SK-N-SH (cell line): ENCODE data around the gene ATP6V0C. TPM values are rescaled to one million over a fixed set of nuclear protein-coding genes. Genes with fewer than 3 reads are reported as not detected.

Experiments used
- CTCF ChIA-PET: fragments of 300-600, 350-600 bp; formaldehyde crosslinking; extraction: SDS; loops from one replicate; lab custom pipeline; 2021; lab: Yijun Ruan, JAX
- POLR2A ChIA-PET: fragments of 350-600 bp; sonication (Branson Sonifier 250); formaldehyde crosslinking; extraction: SDS; loops from one replicate; lab custom pipeline; 2020; ENCODE audit warnings: antibody characterized with exemption, inconsistent platforms; lab: Yijun Ruan, JAX
- DNase-seq: peaks from one replicate; pipeline ENCODE4 v3.0.0; 2012
- H2AFZ ChIP-seq: fragments of 200-600 bp; sonication (generic); 2 replicates; pipeline ENCODE4 v1.8.1; 2016; ENCODE audit warnings: antibody characterized with exemption, mild to moderate bottlenecking, low read depth
- H3F3A ChIP-seq: fragments of 200-600 bp; sonication (generic); replicated peaks from 2 replicates; pipeline ENCODE3; 2016; ENCODE audit warnings: antibody characterized with exemption, mild to moderate bottlenecking; ENCODE audit not compliant: insufficient read depth
- H3K27ac ChIP-seq, 2 experiments: fragments of 200-500 bp in 1 of 2; fragments of 200-600 bp in 1 of 2; sonication (Bioruptor generic) in 1 of 2; sonication (generic), shearing (Covaris generic) in 1 of 2; 2 replicates each; pipeline versions ENCODE4 v1.5.1 to v1.6.1; 2014 to 2016; ENCODE audit warnings: low read depth in 2 of 2, inconsistent platforms in 1 of 2, low read length in 1 of 2, mild to moderate bottlenecking in 1 of 2, mixed read lengths in 1 of 2
- H3K27me3 ChIP-seq: fragments of 200-600 bp; sonication (generic), shearing (Covaris generic); 2 replicates; pipeline ENCODE4 v1.6.1; 2016; ENCODE audit warnings: mixed run types; ENCODE audit not compliant: insufficient read depth
- H3K36me3 ChIP-seq, 2 experiments: fragments of 200-500 bp in 1 of 2; fragments of 200-600 bp in 1 of 2; sonication (Bioruptor generic) in 1 of 2; sonication (generic) in 1 of 2; replicated peaks in 1 of 2; 2 replicates each; pipeline versions ENCODE3 to v1.5.1; 2014 to 2016; ENCODE audit warnings: low read length in 1 of 2, mild to moderate bottlenecking in 1 of 2; ENCODE audit not compliant: insufficient read depth in 2 of 2, control insufficient read depth in 1 of 2
- H3K4me1 ChIP-seq, 2 experiments: fragments of 200-500 bp in 1 of 2; fragments of 200-600 bp in 1 of 2; sonication (Bioruptor generic) in 1 of 2; sonication (generic), shearing (Covaris generic) in 1 of 2; 2 replicates each; pipeline versions ENCODE4 v1.5.1 to v1.6.1; 2014 to 2016; ENCODE audit warnings: low read depth in 1 of 2, low read length in 1 of 2, mixed run types in 1 of 2; ENCODE audit not compliant: insufficient read depth in 2 of 2, control insufficient read depth in 1 of 2
- H3K4me2 ChIP-seq: fragments of 200-600 bp; sonication (generic), shearing (Covaris generic); 2 replicates; pipeline ENCODE4 v1.6.1; 2017; ENCODE audit warnings: mixed run types
- H3K4me3 ChIP-seq, 2 experiments: fragments of 200-500 bp in 1 of 2; fragments of 200-600 bp in 1 of 2; sonication (Bioruptor generic) in 1 of 2; sonication (generic), shearing (Covaris generic) in 1 of 2; 2 replicates each; pipeline versions ENCODE4 v1.5.1 to v1.8.1; 2014 to 2016; ENCODE audit warnings: low read depth in 2 of 2, inconsistent platforms in 1 of 2, low read length in 1 of 2, mild to moderate bottlenecking in 1 of 2, mixed read lengths in 1 of 2, moderate library complexity in 1 of 2
- H3K79me2 ChIP-seq: fragments of 200-600 bp; sonication (generic); 2 replicates; pipeline ENCODE4 v1.8.1; 2017; ENCODE audit warnings: mild to moderate bottlenecking; ENCODE audit not compliant: insufficient read depth
- H3K9ac ChIP-seq: fragments of 200-600 bp; sonication (generic); 2 replicates; pipeline ENCODE4 v1.6.1; 2017; ENCODE audit warnings: mixed run types
- H3K9me2 ChIP-seq: fragments of 200-600 bp; sonication (generic); 2 replicates; pipeline ENCODE4 v1.6.1; 2017; ENCODE audit warnings: mixed run types
- H3K9me3 ChIP-seq: fragments of 200-600 bp; sonication (generic); 2 replicates; pipeline ENCODE4 v1.6.1; 2017; ENCODE audit warnings: mixed run types, mild to moderate bottlenecking, moderate library complexity
- H4K20me1 ChIP-seq: fragments of 200-600 bp; sonication (generic); 2 replicates; pipeline ENCODE4 v1.6.1; 2017; ENCODE audit warnings: mild to moderate bottlenecking, mixed run types; ENCODE audit not compliant: insufficient read depth
- CHD2 ChIP-seq: fragments of 150-350 bp; IDR thresholded peaks from 2 replicates; pipeline ENCODE4 v1.6.1; 2018; ENCODE audit warnings: low read length; ENCODE audit not compliant: partially characterized antibody
- FOSL2 ChIP-seq: IDR thresholded peaks from 2 replicates; pipeline ENCODE4 v1.4.0; 2012; ENCODE audit warnings: low read depth, mild to moderate bottlenecking, moderate library complexity, borderline replicate concordance
- GABPA ChIP-seq: IDR thresholded peaks from 2 replicates; pipeline ENCODE4 v1.4.0; 2012; ENCODE audit warnings: low read depth, mild to moderate bottlenecking
- GATA2 ChIP-seq: sonication (generic); formaldehyde crosslinking; IDR thresholded peaks from 2 replicates; pipeline ENCODE4 v1.5.0; 2020; ENCODE audit warnings: mild to moderate bottlenecking, missing genetic modification reagents
- MEF2A ChIP-seq: IDR thresholded peaks from 2 replicates; pipeline ENCODE4 v1.4.0; 2012; ENCODE audit warnings: low read depth, borderline replicate concordance
- MXI1 ChIP-seq: IDR thresholded peaks from 2 replicates; pipeline ENCODE4 v1.6.1; 2012; ENCODE audit warnings: mild to moderate bottlenecking, low read depth, low read length, improper control_type of control experiment
- NRF1 ChIP-seq: IDR thresholded peaks from 2 replicates; pipeline ENCODE4 v1.6.1; 2012; ENCODE audit warnings: low read depth, mild to moderate bottlenecking, low read length
- POLR2AphosphoS5 ChIP-seq: IDR thresholded peaks from 2 replicates; pipeline ENCODE4 v1.6.1; 2012; ENCODE audit warnings: low read depth, low read length
- RAD21 ChIP-seq: IDR thresholded peaks from 2 replicates; pipeline ENCODE4 v1.6.1; 2012; ENCODE audit warnings: mild to moderate bottlenecking, low read length
- RCOR1 ChIP-seq: fragments of 150-350 bp; IDR thresholded peaks from 2 replicates; pipeline ENCODE4 v1.6.1; 2017; ENCODE audit warnings: antibody characterized with exemption, low read length
- TEAD4 ChIP-seq: IDR thresholded peaks from 2 replicates; pipeline ENCODE4 v1.4.0; 2012; ENCODE audit warnings: mild to moderate bottlenecking, borderline replicate concordance; ENCODE audit not compliant: insufficient read depth
- WGBS: methylation state at CpG from one replicate; pipeline ENCODE4 v1.1.6; 2017; ENCODE audit warnings: low lambda C conversion rate; 5-methylcytosine and 5-hydroxymethylcytosine counted together
- polyA plus RNA-seq, 3 experiments: library from polyadenylated mRNA; depleted of rRNA; stranded (reverse); fragments of >200 nt; gene quantifications; 2 replicates each; pipeline ENCODE4 v1.2.3, GENCODE V29; 2012
- TF ChIP-seq, protein P1 (sequence below): IDR thresholded peaks from 2 replicates; pipeline ENCODE4 v1.4.0; 2012; ENCODE audit warnings: low read depth, borderline replicate concordance

Gene ATP6V0C
- polyA plus RNA-seq, 1 of the 3 experiments (the other 2 are of a cell fraction): 80.1 TPM

GRCh38 chr16:2516391-2517240 lies 2.9 kb downstream of the ATP6V0C start:
- ChIA-PET POLR2A (no interaction called here), CTCF (interaction anchor here (0.9 kb wide), 1 partner anchor 15 kb away, joined by 3 read pairs; no protein-coding TSS in a partner anchor)
- Histone ChIP-seq H3K27me3 (no peaks in the 10 kb centered on the region), H3K79me2 (peaks cover 69% of the 10 kb centered on the region), H3K9me2 (no peaks in the 10 kb centered on the region), H3K9me3 (no peaks in the 10 kb centered on the region), H2AFZ (no peak overlapping the region), H4K20me1 (peaks cover 50% of the 10 kb centered on the region), H3K9ac (no peak overlapping the region), H3K4me2 (peak overlapping the region; percentile 95), H3K36me3 (peaks cover 0 to 5% of the 10 kb centered on the region in 2 experiments), H3K27ac (no peak overlapping the region), H3K4me3 (0 out of 4 replicates have a peak overlapping the region, but pooled peaks of 1 of the 2 experiments have one; percentile 39), H3K4me1 (peaks cover 15 to 42% of the 10 kb centered on the region in 2 experiments; a peak in 3 of 4 replicates), H3F3A (peaks cover 7% of the 10 kb centered on the region)
- 83% methylated on average over 10 of the region's 11 CpGs for WGBS
- no peak for DNase-seq
- TF ChIP-seq RAD21 (no peak), RCOR1 (no peak)

- Histone ChIP-seq H3K4me1 (peaks cover 14 to 36% of the 10 kb centered on the region in 2 experiments; a peak in 3 of 4 replicates), H3K4me2 (no peak overlapping the region), H3K27me3 (no peaks in the 10 kb centered on the region), H4K20me1 (peaks cover 50% of the 10 kb centered on the region), H3K4me3 (no peak overlapping the region), H3K36me3 (peaks cover 5 to 7% of the 10 kb centered on the region in 2 experiments), H3K9me3 (no peaks in the 10 kb centered on the region), H2AFZ (no peak overlapping the region), H3K27ac (no peak overlapping the region), H3K9ac (no peak overlapping the region), H3K9me2 (no peaks in the 10 kb centered on the region), H3K79me2 (peaks cover 84% of the 10 kb centered on the region), H3F3A (peaks cover 7% of the 10 kb centered on the region)
- ChIA-PET POLR2A (no interaction called here), CTCF (interaction anchor here (1.5 to 1.6 kb wide), 2 partner anchors 17 to 22 kb away, joined by 3 read pairs; no protein-coding TSS in a partner anchor)
- TF ChIP-seq TEAD4 (no peak), GATA2 (CRISPR knock-in tag) (no peak), POLR2AphosphoS5 (no peak), RAD21 (no peak), MXI1 (no peak), CHD2 (no peak), FOSL2 (no peak), NRF1 (no peak), MEF2A (no peak), GABPA (no peak)
- TF ChIP-seq, protein P1, sequence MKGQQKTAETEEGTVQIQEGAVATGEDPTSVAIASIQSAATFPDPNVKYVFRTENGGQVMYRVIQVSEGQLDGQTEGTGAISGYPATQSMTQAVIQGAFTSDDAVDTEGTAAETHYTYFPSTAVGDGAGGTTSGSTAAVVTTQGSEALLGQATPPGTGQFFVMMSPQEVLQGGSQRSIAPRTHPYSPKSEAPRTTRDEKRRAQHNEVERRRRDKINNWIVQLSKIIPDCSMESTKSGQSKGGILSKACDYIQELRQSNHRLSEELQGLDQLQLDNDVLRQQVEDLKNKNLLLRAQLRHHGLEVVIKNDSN: no peak
- DNase-seq: no peak
- 91% methylated on average over 8 of the region's 12 CpGs for whole genome bisulfite sequencing
Measured at GRCh38 chr16:2517954-2518605, 4.3 kb downstream of the ATP6V0C start.
